K562 (cell line): ENCODE data around the gene TMEM151A. TPM values are rescaled to one million over a fixed set of nuclear protein-coding genes. Genes with fewer than 3 reads are reported as not detected.

ENCODE experiments used
- BRD4 ChIP-seq: fragments of 200-600 bp; sonication (generic); IDR thresholded peaks from 2 replicates; pipeline ENCODE4 v1.6.1; 2017; ENCODE audit warnings: inconsistent platforms
- CEBPB ChIP-seq: fragments of 450-650 bp; IDR thresholded peaks from 2 replicates; pipeline ENCODE4 v1.6.1; 2016; ENCODE audit warnings: missing genetic modification characterization, missing compliant biosample characterization
- CSDE1 ChIP-seq, 2 experiments: fragments of 450-650 bp; IDR thresholded peaks; 2 replicates each; pipeline ENCODE4 v1.6.1; 2016; ENCODE audit warnings: mild to moderate bottlenecking in 1 of 2
- DIDO1 ChIP-seq: fragments of 450-650 bp; IDR thresholded peaks from 2 replicates; pipeline ENCODE4 v1.6.1; 2016; ENCODE audit warnings: low read depth, missing biosample characterization, missing genetic modification characterization
- ESRRB ChIP-seq: fragments of 250-450 bp; sonication (Bioruptor Pico); IDR thresholded peaks from 2 replicates; pipeline ENCODE4 v1.5.0; 2020; ENCODE audit warnings: mild to moderate bottlenecking, moderate library complexity, borderline replicate concordance
- HCFC1 ChIP-seq: IDR thresholded peaks from 2 replicates; pipeline ENCODE4 v1.6.1; 2012; ENCODE audit warnings: low read depth, low read length, improper control_type of control experiment
- HMGXB4 ChIP-seq: sonication (generic); formaldehyde crosslinking; IDR thresholded peaks from 2 replicates; pipeline ENCODE4 v1.8.1; 2023; ENCODE audit warnings: mild to moderate bottlenecking, missing genetic modification reagents
- MEF2A ChIP-seq: IDR thresholded peaks from 2 replicates; pipeline ENCODE4 v1.6.1; 2011; ENCODE audit warnings: low read depth, mild to moderate bottlenecking, low read length, moderate library complexity; ENCODE audit not compliant: control insufficient read depth
- SIRT6 ChIP-seq: IDR thresholded peaks from one replicate; pipeline ENCODE4 v1.6.1; 2012; ENCODE audit warnings: low read depth, mild to moderate bottlenecking, control low read depth, inconsistent platforms, low read length, moderate library complexity
- SP1 ChIP-seq: sonication (generic); formaldehyde crosslinking; IDR thresholded peaks from 2 replicates; pipeline ENCODE4 v1.8.1; 2022; ENCODE audit warnings: mild to moderate bottlenecking, missing genetic modification reagents
- ZKSCAN3 ChIP-seq: fragments of 250-450 bp; sonication (Bioruptor Pico); IDR thresholded peaks from 2 replicates; pipeline ENCODE4 v1.4.0; 2020
- ZNF282 ChIP-seq: sonication (generic); formaldehyde crosslinking; IDR thresholded peaks from 2 replicates; pipeline ENCODE4 v1.8.1; 2023; ENCODE audit warnings: missing genetic modification reagents
- polyA plus RNA-seq, 8 experiments: library from polyadenylated mRNA; depleted of rRNA in 4 of 8; stranded (reverse) in 5 of 8; unstranded in 3 of 8; fragments of >200 nt; fragmentation: Nextera tagmentation in 2 of 8; fragmentation: Illumina TruSeq in 1 of 8; extraction: Ambion mirVana in 2 of 8; extraction: Trizol in 1 of 8; gene quantifications; 2 replicates each; pipeline versions ENCODE4 v1.2.1 to v1.2.3, GENCODE V29; 2011 to 2014; ENCODE audit warnings: inconsistent platforms in 1 of 8, missing spikeins in 1 of 8
- total RNA-seq, 7 experiments: library from RNA; depleted of rRNA in 6 of 7; stranded (reverse); fragments of >200 nt in 6 of 7; fragmentation: Illumina TruSeq in 2 of 7; extraction: Trizol in 2 of 7; gene quantifications; 2 replicates each; pipeline versions ENCODE4 v1.2.1 to v1.2.3, GENCODE V29; 2011 to 2021; ENCODE audit warnings: low replicate concordance in 1 of 7
- TF ChIP-seq, protein P1 (sequence below): fragments of 450-650 bp; IDR thresholded peaks from 2 replicates; pipeline ENCODE4 v1.6.1; 2016; ENCODE audit warnings: mild to moderate bottlenecking, moderate library complexity
- TF ChIP-seq, protein P2 (sequence below): fragments of 250-450 bp; sonication (Bioruptor Pico); IDR thresholded peaks from 2 replicates; pipeline ENCODE4 v1.5.1; 2021; ENCODE audit warnings: mild to moderate bottlenecking

TMEM151A gene
- total and polyA plus RNA-seq, 9 of the 15 experiments (the other 6 are each of a cell fraction or from before 2014, with no cell fraction given) = not detected

DNA sequence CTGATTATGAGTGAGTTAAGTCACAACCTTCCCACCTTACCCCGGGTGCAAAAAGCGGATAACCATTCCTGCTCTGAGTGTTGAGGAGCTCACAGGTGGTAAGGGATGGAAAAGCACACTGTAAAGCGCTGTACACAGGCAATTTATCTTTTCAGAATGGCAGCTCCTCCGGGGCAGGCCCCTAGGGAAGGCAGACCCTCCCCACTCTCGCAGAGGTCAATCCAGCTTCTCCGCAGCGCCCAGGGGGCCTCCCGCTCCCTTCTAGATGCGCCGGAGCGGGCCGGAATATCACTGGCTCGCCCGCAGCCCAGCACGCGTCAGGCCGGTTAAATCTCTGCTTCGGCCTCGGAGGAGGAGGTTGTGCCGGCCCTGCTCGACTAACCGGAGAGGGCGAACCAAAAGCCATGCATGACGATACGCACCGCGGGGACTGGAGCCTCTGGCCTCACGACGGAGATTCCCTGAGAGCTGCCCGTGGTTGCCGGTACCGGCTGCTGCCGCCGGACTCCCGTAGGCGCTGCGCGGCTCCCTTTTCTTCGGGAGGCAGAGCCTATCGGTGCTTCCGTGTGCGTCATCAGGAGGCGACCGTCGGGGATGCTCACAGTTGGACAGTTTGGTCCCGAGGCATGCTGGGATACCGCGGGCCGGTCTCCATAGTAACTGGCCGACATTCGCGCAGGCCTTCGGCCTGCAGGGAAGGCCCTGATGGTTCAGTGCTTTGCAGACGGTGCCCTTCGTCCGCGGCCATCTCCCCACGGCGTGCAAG lies 53.0 kb downstream of the TMEM151A start, which contains the start of gene BRMS1 (continued):
- TF ChIP-seq, protein P1, sequence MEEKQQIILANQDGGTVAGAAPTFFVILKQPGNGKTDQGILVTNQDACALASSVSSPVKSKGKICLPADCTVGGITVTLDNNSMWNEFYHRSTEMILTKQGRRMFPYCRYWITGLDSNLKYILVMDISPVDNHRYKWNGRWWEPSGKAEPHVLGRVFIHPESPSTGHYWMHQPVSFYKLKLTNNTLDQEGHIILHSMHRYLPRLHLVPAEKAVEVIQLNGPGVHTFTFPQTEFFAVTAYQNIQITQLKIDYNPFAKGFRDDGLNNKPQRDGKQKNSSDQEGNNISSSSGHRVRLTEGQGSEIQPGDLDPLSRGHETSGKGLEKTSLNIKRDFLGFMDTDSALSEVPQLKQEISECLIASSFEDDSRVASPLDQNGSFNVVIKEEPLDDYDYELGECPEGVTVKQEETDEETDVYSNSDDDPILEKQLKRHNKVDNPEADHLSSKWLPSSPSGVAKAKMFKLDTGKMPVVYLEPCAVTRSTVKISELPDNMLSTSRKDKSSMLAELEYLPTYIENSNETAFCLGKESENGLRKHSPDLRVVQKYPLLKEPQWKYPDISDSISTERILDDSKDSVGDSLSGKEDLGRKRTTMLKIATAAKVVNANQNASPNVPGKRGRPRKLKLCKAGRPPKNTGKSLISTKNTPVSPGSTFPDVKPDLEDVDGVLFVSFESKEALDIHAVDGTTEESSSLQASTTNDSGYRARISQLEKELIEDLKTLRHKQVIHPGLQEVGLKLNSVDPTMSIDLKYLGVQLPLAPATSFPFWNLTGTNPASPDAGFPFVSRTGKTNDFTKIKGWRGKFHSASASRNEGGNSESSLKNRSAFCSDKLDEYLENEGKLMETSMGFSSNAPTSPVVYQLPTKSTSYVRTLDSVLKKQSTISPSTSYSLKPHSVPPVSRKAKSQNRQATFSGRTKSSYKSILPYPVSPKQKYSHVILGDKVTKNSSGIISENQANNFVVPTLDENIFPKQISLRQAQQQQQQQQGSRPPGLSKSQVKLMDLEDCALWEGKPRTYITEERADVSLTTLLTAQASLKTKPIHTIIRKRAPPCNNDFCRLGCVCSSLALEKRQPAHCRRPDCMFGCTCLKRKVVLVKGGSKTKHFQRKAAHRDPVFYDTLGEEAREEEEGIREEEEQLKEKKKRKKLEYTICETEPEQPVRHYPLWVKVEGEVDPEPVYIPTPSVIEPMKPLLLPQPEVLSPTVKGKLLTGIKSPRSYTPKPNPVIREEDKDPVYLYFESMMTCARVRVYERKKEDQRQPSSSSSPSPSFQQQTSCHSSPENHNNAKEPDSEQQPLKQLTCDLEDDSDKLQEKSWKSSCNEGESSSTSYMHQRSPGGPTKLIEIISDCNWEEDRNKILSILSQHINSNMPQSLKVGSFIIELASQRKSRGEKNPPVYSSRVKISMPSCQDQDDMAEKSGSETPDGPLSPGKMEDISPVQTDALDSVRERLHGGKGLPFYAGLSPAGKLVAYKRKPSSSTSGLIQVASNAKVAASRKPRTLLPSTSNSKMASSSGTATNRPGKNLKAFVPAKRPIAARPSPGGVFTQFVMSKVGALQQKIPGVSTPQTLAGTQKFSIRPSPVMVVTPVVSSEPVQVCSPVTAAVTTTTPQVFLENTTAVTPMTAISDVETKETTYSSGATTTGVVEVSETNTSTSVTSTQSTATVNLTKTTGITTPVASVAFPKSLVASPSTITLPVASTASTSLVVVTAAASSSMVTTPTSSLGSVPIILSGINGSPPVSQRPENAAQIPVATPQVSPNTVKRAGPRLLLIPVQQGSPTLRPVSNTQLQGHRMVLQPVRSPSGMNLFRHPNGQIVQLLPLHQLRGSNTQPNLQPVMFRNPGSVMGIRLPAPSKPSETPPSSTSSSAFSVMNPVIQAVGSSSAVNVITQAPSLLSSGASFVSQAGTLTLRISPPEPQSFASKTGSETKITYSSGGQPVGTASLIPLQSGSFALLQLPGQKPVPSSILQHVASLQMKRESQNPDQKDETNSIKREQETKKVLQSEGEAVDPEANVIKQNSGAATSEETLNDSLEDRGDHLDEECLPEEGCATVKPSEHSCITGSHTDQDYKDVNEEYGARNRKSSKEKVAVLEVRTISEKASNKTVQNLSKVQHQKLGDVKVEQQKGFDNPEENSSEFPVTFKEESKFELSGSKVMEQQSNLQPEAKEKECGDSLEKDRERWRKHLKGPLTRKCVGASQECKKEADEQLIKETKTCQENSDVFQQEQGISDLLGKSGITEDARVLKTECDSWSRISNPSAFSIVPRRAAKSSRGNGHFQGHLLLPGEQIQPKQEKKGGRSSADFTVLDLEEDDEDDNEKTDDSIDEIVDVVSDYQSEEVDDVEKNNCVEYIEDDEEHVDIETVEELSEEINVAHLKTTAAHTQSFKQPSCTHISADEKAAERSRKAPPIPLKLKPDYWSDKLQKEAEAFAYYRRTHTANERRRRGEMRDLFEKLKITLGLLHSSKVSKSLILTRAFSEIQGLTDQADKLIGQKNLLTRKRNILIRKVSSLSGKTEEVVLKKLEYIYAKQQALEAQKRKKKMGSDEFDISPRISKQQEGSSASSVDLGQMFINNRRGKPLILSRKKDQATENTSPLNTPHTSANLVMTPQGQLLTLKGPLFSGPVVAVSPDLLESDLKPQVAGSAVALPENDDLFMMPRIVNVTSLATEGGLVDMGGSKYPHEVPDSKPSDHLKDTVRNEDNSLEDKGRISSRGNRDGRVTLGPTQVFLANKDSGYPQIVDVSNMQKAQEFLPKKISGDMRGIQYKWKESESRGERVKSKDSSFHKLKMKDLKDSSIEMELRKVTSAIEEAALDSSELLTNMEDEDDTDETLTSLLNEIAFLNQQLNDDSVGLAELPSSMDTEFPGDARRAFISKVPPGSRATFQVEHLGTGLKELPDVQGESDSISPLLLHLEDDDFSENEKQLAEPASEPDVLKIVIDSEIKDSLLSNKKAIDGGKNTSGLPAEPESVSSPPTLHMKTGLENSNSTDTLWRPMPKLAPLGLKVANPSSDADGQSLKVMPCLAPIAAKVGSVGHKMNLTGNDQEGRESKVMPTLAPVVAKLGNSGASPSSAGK = no peak
- TF ChIP-seq CEBPB (tag) (no peak), HCFC1 (peak; percentile 90), MEF2A (no peak), BRD4 (no peak), ESRRB (CRISPR knock-in tag) (no peak), SIRT6 (no peak), ZKSCAN3 (CRISPR knock-in tag) (no peak), ZNF282 (no peak), SP1 (CRISPR knock-in tag) (peak; percentile 58; the same call in 1 of the 2 replicates), HMGXB4 (CRISPR knock-in tag) (peak; percentile 40; the same call in 1 of the 2 replicates), DIDO1 (tag) (peak; percentile 87), CSDE1 (IDR thresholded peaks at IDR 0.05) (peak in 1 of 2 experiments; percentile 77; a peak in 2 of 4 replicates)
- TF ChIP-seq, protein P2, sequence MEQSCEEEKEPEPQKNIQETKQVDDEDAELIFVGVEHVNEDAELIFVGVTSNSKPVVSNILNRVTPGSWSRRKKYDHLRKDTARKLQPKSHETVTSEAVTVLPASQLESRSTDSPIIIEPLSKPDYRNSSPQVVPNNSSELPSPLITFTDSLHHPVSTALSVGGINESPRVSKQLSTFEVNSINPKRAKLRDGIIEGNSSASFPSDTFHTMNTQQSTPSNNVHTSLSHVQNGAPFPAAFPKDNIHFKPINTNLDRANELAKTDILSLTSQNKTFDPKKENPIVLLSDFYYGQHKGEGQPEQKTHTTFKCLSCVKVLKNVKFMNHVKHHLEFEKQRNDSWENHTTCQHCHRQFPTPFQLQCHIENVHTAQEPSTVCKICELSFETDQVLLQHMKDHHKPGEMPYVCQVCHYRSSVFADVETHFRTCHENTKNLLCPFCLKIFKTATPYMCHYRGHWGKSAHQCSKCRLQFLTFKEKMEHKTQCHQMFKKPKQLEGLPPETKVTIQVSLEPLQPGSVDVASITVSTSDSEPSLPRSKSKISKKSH (CRISPR knock-in tag) = no peak
